Thoracic aorta (tissue), 2 donors: Measurements from ENCODE around the gene ZFAND3. TPM values are rescaled to one million over a fixed set of nuclear protein-coding genes. Genes with fewer than 3 reads are reported as not detected.

Experiments used
- ATAC-seq: fragments of 150-250 bp; one replicate; pipeline ENCODE4 v1.8.0; 2017; ENCODE audit warnings: low read depth; ENCODE audit not compliant: insufficient number of reproducible peaks, low FRiP score
- DNase-seq: peaks from one replicate; pipeline ENCODE4 v3.0.0-alpha.2; 2020; ENCODE audit warnings: low spot score
- H3K27ac ChIP-seq, 2 donors: fragments of 200-600 bp; sonication (generic); 1 replicate in 1 of 2; 2 replicates in 1 of 2; pipeline ENCODE4 v1.5.1; 2016; ENCODE audit warnings: mild to moderate bottlenecking in 2 of 2, moderate library complexity in 2 of 2
- H3K27me3 ChIP-seq: fragments of 200-600 bp; sonication (generic); replicated peaks from 2 replicates; pipeline ENCODE4 v1.6.0; 2016; ENCODE audit warnings: mild to moderate bottlenecking; ENCODE audit not compliant: insufficient read depth
- H3K36me3 ChIP-seq: fragments of 200-600 bp; sonication (generic); one replicate; pipeline ENCODE4 v1.5.1; 2016
- H3K4me1 ChIP-seq, 2 donors: fragments of 200-600 bp; sonication (generic); 1 replicate in 1 of 2; 2 replicates in 1 of 2; pipeline versions ENCODE4 v1.5.1 to v1.6.0; 2016; ENCODE audit warnings: low read depth in 2 of 2, mild to moderate bottlenecking in 1 of 2; ENCODE audit not compliant: control insufficient read depth in 1 of 2
- H3K4me3 ChIP-seq: fragments of 200-600 bp; sonication (generic); 2 replicates; pipeline ENCODE4 v1.5.1; 2016; ENCODE audit warnings: mild to moderate bottlenecking
- H3K9me3 ChIP-seq: fragments of 200-600 bp; sonication (generic); 2 replicates; pipeline ENCODE4 v1.5.1; 2016
- total RNA-seq, 2 donors: library from RNA; depleted of rRNA; stranded (reverse); fragments of >200 nt; gene quantifications; one replicate each; pipeline versions ENCODE4 v1.1.0 to v1.2.3, GENCODE V29; 2016
- TF ChIP-seq, protein P1 (sequence below): fragments of 200-600 bp; sonication (generic); IDR thresholded peaks from one replicate; pipeline ENCODE4 v1.5.1; 2019; ENCODE audit warnings: antibody characterized with exemption

Gene ZFAND3
- total RNA-seq, 2 donors from 2014 or later: 45.4 to 56.2 TPM

DNA sequence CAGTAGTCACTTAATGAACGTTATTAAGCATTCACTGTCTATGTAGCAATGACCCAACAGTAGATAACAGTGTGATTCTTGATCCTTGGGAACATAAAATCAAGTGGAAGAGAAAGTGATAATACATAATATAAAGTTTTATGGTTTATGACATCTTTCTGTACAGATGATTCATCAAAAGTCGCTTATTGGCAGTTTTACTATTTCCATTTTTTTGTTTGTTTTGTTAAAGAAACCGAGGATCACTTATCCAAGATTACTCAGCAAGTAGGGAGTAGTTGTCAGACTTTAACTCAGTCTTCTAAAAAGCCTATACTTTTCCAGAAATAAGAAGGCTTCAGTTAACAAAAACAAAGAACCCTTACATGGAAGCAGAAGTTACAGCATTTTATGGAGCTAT is 260.8 kb downstream of the ZFAND3 start:
- no peak overlapping the region for H3K27ac ChIP-seq
- no peaks in the 10 kb centered on the region for H3K36me3 ChIP-seq
- H3K9me3 ChIP-seq: no peaks in the 10 kb centered on the region
- H3K4me1 ChIP-seq: peaks cover 10 to 37% of the 10 kb centered on the region in 2 donors
- no peak overlapping the region for H3K4me3 ChIP-seq
- TF ChIP-seq, protein P1, sequence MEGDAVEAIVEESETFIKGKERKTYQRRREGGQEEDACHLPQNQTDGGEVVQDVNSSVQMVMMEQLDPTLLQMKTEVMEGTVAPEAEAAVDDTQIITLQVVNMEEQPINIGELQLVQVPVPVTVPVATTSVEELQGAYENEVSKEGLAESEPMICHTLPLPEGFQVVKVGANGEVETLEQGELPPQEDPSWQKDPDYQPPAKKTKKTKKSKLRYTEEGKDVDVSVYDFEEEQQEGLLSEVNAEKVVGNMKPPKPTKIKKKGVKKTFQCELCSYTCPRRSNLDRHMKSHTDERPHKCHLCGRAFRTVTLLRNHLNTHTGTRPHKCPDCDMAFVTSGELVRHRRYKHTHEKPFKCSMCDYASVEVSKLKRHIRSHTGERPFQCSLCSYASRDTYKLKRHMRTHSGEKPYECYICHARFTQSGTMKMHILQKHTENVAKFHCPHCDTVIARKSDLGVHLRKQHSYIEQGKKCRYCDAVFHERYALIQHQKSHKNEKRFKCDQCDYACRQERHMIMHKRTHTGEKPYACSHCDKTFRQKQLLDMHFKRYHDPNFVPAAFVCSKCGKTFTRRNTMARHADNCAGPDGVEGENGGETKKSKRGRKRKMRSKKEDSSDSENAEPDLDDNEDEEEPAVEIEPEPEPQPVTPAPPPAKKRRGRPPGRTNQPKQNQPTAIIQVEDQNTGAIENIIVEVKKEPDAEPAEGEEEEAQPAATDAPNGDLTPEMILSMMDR: no peak
- H3K27me3 ChIP-seq: no peaks in the 10 kb centered on the region
- no peak for ATAC-seq
- DNase-seq: no peak

DNA sequence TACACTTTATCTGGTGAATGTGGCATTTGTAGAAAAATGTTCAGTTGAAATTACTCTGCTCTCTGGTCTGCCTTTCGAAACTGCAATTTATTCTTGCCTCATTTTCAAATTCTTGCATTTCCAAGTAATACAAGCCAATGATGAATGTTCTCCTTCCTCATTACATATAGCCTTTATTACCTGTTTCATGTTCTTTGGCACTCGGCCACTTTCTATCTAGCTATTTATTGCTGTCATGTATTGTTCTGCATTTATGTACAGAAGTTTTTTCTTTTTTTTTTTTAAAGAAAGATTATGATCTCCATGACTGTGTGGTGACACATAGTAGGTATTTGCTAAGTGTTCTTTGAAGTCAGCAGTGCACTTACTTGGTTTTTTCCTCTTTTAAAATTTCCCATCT is 261.4 kb downstream of the ZFAND3 start:
- TF ChIP-seq, protein P1: no peak
- ATAC-seq (no peak), DNase-seq (no peak)
- no peak overlapping the region for H3K27ac ChIP-seq
- no peaks in the 10 kb centered on the region for H3K36me3 ChIP-seq
- H3K4me3 ChIP-seq: no peak overlapping the region
- H3K27me3 ChIP-seq: no peaks in the 10 kb centered on the region
- no peaks in the 10 kb centered on the region for H3K9me3 ChIP-seq
- H3K4me1 ChIP-seq: peaks cover 10 to 37% of the 10 kb centered on the region in 2 donors

DNA sequence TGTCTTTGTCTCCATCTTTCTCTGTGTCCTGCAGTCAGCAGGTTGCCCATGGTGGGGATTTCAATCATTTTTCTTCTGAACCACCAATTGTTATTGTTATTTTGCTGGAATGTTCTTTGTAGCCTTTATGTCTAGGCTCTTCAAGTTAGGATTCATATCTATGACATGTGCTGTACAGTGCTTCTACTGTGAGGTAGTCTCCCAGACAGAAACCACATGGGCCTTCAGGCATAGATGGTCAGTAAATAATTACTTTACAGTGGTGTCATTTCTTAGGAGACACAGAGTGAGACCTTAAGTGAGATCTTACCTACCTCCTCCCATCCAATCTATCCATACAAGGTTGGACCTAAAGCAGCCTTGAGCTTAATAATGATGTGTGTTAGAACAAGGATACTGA is 265.5 kb downstream of the ZFAND3 start:
- Histone ChIP-seq H3K9me3 (no peaks in the 10 kb centered on the region), H3K36me3 (no peaks in the 10 kb centered on the region), H3K4me1 (peaks cover 0 to 21% of the 10 kb centered on the region in 2 donors), H3K27ac (no peak overlapping the region), H3K27me3 (no peaks in the 10 kb centered on the region), H3K4me3 (no peak overlapping the region)
- TF ChIP-seq, protein P1: no peak
- DNase-seq (no peak), ATAC-seq (no peak)

DNA sequence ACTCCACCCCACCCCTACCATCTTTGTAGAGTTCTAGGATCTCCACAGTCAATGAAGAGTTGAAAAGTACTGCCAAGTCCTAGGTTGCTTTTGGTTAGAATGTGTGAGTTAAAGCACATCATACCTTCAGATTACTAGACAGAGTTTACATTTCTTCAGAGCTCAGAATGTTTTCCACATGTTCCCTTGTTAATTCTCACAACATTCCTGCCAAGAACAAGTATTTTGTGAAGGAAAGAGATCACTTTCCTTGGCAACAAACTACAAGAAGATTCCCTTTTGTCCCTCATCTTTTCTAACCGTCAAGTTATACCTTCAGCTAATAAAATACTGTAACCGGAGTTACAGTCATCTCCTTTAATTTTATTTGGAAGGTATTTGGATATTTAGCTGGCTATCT is 266.8 kb downstream of the ZFAND3 start:
- ATAC-seq (no peak), DNase-seq (no peak)
- H3K4me3 ChIP-seq: no peak overlapping the region
- H3K9me3 ChIP-seq: no peaks in the 10 kb centered on the region
- peaks cover 0 to 14% of the 10 kb centered on the region in 2 donors for H3K4me1 ChIP-seq
- no peak overlapping the region for H3K27ac ChIP-seq
- no peaks in the 10 kb centered on the region for H3K27me3 ChIP-seq
- TF ChIP-seq, protein P1: no peak
- H3K36me3 ChIP-seq: no peaks in the 10 kb centered on the region

DNA sequence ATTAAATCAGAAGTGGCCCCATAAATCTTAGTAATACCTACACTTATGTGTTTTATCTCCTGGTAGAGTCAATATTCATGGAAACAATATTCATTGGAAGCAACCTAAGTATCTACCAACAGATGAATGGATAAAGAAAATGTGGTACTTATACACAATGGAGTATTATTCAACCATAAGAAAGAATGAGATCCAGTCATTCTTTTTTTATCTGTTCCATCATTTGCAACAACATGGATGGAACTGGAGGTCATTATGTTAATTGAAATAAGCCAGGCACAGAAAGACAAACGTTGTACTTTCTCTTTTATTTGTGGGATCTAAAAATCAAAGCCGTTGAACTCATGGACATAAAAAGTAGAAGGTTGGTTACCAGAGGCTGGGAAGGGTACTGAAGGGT is 268.5 kb downstream of the ZFAND3 start:
- no peak overlapping the region for H3K27ac ChIP-seq
- DNase-seq (no peak), ATAC-seq (no peak)
- TF ChIP-seq, protein P1: no peak
- H3K27me3 ChIP-seq: no peaks in the 10 kb centered on the region
- no peaks in the 10 kb centered on the region for H3K9me3 ChIP-seq
- H3K4me1 ChIP-seq: peaks cover 0 to 14% of the 10 kb centered on the region in 2 donors
- no peak overlapping the region for H3K4me3 ChIP-seq
- no peaks in the 10 kb centered on the region for H3K36me3 ChIP-seq
